HG03520 (cell line): ENCODE data around the gene OR4A47.
"Not testable (repeated sequence)": the region's sequence is repeated elsewhere in the genome, so short reads cannot be mapped to it uniquely, and the experiment has no call there.

Source experiments
- ATAC-seq: cut with Tn5 transposase; IDR thresholded peaks from one replicate; pipeline ENCODE4 v1.9.1; 2021; ENCODE audit warnings: mild to moderate bottlenecking, moderate library complexity; ENCODE audit not compliant: unreplicated experiment

OR4A47 gene, protein sequence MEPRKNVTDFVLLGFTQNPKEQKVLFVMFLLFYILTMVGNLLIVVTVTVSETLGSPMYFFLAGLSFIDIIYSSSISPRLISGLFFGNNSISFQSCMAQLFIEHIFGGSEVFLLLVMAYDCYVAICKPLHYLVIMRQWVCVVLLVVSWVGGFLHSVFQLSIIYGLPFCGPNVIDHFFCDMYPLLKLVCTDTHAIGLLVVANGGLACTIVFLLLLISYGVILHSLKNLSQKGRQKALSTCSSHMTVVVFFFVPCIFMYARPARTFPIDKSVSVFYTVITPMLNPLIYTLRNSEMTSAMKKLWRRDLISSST

DNA sequence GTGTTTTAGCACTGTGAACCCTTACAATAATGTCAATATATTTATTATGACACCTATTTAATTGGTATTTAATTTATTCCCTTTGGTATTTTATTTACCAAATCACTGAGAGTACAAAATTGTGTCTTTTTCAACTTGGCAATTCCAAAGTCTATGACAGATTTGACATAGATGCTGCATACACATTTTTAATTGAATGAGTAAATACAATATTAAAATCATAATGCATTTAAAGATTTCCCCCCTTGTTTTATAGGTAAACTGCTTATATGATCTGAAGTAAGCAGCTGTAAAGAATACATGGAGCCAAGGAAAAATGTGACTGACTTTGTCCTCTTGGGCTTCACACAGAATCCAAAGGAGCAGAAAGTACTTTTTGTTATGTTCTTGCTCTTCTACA is at the start of gene OR4A47:
OR4A47 (plus strand) TSS at position 301 of the 400 bp plus-strand sequence; CDS start at position 301, 0 bp downstream.
- not testable (repeated sequence) for ATAC-seq

DNA sequence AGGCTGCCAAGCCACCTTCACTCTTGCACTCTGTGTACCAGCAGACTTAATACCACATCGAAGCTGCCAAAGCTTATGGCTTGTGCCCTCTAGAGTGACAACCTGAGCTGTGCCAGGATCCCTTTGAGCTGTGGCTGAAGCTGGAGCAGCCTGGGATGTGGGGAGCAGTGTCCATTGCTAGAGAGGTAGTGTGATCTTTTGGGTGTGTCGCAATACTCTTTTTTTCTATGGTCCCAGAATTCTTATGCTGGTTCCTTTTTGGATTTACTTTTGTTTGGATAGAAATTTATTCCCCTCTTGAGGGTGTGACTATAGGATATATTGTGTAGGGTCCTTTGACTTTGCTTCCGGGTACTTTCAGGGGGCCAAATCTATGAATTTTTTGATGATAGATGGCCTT is 32.7 kb upstream of the OR4A47 start:
- not testable (repeated sequence) for ATAC-seq

DNA sequence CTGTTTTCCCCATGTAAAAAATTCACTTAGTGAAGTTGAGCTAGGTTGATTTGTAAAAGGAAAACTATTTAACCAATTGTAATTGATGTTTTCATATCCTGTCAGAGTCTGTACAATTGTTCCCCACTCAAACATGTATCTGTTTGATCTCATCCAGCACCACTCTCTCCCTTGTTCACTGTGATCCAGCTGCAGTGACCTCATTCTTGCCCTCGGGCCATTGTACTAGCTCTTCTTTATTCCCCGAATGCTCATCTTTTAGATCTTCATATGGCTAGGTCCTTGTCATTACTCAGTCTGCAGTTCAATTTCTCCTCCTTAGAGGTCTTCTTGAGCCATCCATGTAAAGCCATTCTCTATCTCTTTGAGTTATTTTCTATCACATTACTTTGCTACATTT is 14.6 kb upstream of the OR4A47 start:
- not testable (repeated sequence) for ATAC-seq

DNA sequence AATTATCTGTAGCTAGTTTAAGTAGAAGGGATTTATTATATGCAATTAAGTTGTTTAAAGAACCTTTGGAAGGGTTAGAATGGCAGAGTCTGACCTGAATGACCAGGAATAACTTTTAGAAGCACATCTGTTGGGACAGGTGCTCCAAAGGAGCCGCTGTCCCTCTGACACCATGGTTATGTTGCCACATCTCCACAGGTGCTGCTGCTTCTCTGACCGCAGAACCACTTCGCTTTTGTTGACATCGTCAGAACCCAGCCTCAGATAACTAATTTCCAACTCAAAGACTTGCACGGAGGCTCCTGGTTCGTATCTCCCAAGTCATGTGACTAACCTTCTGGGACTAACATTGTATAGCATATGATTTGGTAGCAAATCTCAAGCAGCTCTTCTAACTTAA is 13.9 kb upstream of the OR4A47 start:
- ATAC-seq, result not testable (repeated sequence)

DNA sequence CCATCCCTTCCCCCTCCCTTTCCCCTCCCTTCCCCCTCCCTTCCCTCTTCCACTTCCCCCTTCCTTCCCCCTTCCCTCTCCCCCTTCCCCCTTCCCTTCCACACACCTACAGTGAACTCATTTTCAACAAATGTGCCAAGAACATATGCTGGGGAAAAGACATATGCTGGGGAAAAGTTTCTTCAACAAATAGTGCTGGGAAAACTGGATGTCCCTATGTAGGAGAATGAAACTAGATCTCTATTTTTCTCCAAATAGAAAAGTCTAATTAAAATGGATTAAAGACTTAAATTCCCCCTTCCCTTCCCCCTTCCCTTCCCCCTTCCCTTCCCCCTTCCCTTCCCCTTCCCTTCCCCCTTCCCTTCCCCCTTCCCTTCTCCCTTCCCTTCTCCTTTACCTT is 17.6 kb downstream of the OR4A47 start:
- ATAC-seq, result not testable (repeated sequence)

DNA sequence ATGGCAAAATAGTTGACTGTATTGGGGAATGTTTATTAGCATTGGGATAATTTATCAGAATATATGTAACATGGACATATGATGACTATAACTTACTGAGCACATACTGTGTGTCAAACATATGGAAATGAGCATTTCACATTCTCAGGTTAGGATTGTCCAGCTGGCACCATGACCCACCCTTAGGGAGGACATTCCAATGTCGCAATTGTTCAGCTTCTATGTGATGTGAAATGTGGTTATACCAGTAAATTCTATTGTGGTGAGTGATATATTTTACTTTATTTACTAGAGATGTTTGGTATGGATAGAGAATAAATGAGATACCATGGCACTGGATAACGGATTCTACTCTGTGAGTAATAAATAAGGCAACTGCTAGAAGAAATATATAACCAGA is 50.4 kb downstream of the OR4A47 start:
- ATAC-seq, result no peak
